Neutrophil (primary cell): ENCODE measurements around the gene RASD1.

Experiments
- H3K27ac ChIP-seq: fragments of 200-600 bp; sonication (generic); 2 replicates; pipeline ENCODE4 v1.5.1; 2016; ENCODE audit warnings: mild to moderate bottlenecking, moderate library complexity
- H3K27me3 ChIP-seq: fragments of 200-600 bp; sonication (generic); 2 replicates; pipeline ENCODE4 v1.6.0; 2016; ENCODE audit warnings: mild to moderate bottlenecking
- H3K36me3 ChIP-seq: fragments of 200-600 bp; sonication (generic); 2 replicates; pipeline ENCODE4 v1.5.1; 2017
- H3K4me1 ChIP-seq, 2 experiments: fragments of 200-600 bp in 1 of 2; sonication (generic) in 1 of 2; 1 replicate in 1 of 2; 2 replicates in 1 of 2; pipeline versions ENCODE4 v1.5.1 to v1.6.1; 2013 to 2016; ENCODE audit warnings: low read depth in 1 of 2, low read length in 1 of 2, mild to moderate bottlenecking in 1 of 2, moderate library complexity in 1 of 2; ENCODE audit not compliant: control insufficient read depth in 1 of 2, insufficient read depth in 1 of 2
- H3K4me3 ChIP-seq, 2 experiments: fragments of 200-600 bp in 1 of 2; sonication (generic) in 1 of 2; 1 replicate in 1 of 2; 2 replicates in 1 of 2; pipeline ENCODE4 v1.5.1; 2013 to 2016; ENCODE audit warnings: low read depth in 1 of 2, low read length in 1 of 2, mild to moderate bottlenecking in 1 of 2, moderate library complexity in 1 of 2
- H3K9me3 ChIP-seq: fragments of 200-600 bp; sonication (generic); 2 replicates; pipeline ENCODE4 v1.5.1; 2016
- CTCF ChIP-seq: fragments of 200-600 bp; sonication (generic); IDR thresholded peaks from 2 replicates; pipeline ENCODE4 v1.5.1; 2016; ENCODE audit warnings: antibody characterized with exemption

RASD1 gene

GRCh38 chr17:17536702-17537101 lies 40.5 kb upstream of the RASD1 start:
- H3K4me1 ChIP-seq = no peaks in the 10 kb centered on the region
- no peak overlapping the region for H3K27ac ChIP-seq
- no peak for TF ChIP-seq CTCF
- H3K4me3 ChIP-seq = no peak overlapping the region
- no peaks in the 10 kb centered on the region for H3K9me3 ChIP-seq
- no peaks in the 10 kb centered on the region for H3K27me3 ChIP-seq
- no peaks in the 10 kb centered on the region for H3K36me3 ChIP-seq

DNA sequence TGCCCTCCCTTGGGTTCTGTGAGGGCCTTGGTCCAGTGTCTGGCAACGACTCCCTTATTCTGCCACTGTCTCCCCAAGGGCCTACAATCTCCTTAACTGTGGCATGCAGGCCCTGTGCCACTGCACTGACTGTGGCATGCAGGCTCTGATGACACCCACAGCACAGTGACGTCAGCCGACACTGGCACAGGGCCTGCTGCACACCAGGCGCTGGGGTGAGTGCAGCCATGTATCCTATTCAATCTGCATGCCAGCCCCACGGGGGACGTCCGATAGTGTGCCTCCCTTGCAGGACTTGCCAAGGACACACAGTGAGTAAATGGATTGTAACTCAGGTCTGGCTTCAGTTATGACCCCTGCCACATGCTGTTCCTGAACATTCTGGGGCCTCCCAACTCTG lies 39.8 kb upstream of the RASD1 start:
- no peak overlapping the region for H3K4me3 ChIP-seq
- H3K9me3 ChIP-seq = no peaks in the 10 kb centered on the region
- H3K27ac ChIP-seq = no peak overlapping the region
- H3K4me1 ChIP-seq = no peaks in the 10 kb centered on the region
- no peak for TF ChIP-seq CTCF
- no peaks in the 10 kb centered on the region for H3K36me3 ChIP-seq
- no peaks in the 10 kb centered on the region for H3K27me3 ChIP-seq

GRCh38 chr17:17533901-17534441 lies 37.8 kb upstream of the RASD1 start:
- H3K27me3 ChIP-seq = no peaks in the 10 kb centered on the region
- no peak overlapping the region for H3K4me3 ChIP-seq
- H3K36me3 ChIP-seq = no peaks in the 10 kb centered on the region
- H3K4me1 ChIP-seq = no peaks in the 10 kb centered on the region
- TF ChIP-seq CTCF = no peak
- H3K27ac ChIP-seq = no peak overlapping the region
- no peaks in the 10 kb centered on the region for H3K9me3 ChIP-seq

- Histone ChIP-seq H3K36me3 (no peaks in the 10 kb centered on the region), H3K4me1 (no peaks in the 10 kb centered on the region), H3K4me3 (no peak overlapping the region), H3K27me3 (no peaks in the 10 kb centered on the region), H3K9me3 (no peaks in the 10 kb centered on the region), H3K27ac (no peak overlapping the region)
- TF ChIP-seq CTCF = no peak
Measured at GRCh38 chr17:17532991-17533390, 36.8 kb upstream of the RASD1 start.

GRCh38 chr17:17531156-17531555 lies 35.0 kb upstream of the RASD1 start:
- Histone ChIP-seq H3K36me3 (no peaks in the 10 kb centered on the region), H3K27me3 (no peaks in the 10 kb centered on the region), H3K27ac (no peak overlapping the region), H3K9me3 (no peaks in the 10 kb centered on the region), H3K4me1 (no peaks in the 10 kb centered on the region), H3K4me3 (no peak overlapping the region)
- TF ChIP-seq CTCF = no peak
